ENCODE data around the gene MED14.
"Not testable (repeated sequence)": the region's sequence is repeated elsewhere in the genome, so short reads cannot be mapped to it uniquely, and the experiment has no call there.

MED14 gene

GRCh38 chrX:40735325-40736169 lies at the start of gene MED14:
MED14 (minus strand) TSS chrX:40735542; CDS start chrX:40735412, 130 bp downstream.
- peak; percentile 74 to 90 for DNase-seq (ENCODE audit: low read depth in 2 of 2)

DNA sequence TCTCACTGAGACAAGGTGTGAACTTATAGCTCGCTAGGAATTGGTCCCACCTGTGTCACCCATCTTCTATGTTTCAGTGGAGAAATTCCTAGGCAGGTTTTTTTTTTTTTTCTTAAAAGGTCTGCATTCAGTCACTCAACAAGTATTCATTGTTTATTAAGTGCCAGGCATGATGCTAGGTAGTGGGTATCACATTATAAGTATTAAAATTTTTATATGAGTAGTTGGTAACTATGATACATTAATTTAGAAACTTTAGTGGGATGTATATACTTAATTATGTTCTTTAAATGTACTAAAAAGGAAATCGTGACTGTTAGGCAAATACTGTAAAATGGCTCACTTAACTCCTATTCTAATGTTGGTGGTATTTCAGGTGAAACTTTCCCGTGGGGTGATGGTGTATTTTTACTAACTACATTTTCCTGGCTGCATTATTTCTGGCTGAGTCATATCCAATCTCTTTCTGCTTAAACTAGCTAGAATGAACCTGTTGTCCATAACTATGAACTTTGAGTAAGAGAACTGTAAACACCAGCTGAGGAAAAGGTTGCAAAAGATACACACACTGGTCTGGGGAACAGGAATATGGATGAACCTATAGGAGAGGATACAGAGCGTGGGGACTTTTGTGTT lies 49.3 kb upstream of the MED14 start:
- no peak for DNase-seq (ENCODE audit: low read depth in 2 of 2)

GRCh38 chrX:40782644-40783259 lies 47.4 kb upstream of the MED14 start:
- not testable (repeated sequence) for DNase-seq (ENCODE audit: low read depth in 2 of 2)

DNA sequence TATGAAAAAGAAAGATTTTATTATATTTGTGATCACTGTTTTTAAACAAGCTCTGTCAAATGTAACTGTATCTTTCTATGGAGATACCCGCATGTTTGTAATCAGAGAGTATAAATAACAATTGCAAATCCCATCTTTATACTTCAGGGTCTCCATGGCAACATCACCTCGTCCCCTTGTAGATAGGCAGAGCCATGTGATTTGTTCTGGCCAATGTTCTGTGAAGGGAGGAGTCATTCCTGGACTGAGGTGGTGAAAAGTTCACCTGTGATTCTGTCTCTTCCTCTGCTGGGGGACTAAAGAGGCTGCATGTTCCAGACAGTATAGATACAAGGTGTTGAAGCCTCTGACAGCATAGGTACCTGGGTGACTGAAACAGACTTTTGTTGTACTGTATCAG lies 45.6 kb upstream of the MED14 start:
- no peak for DNase-seq (ENCODE audit: low read depth in 2 of 2)

DNA sequence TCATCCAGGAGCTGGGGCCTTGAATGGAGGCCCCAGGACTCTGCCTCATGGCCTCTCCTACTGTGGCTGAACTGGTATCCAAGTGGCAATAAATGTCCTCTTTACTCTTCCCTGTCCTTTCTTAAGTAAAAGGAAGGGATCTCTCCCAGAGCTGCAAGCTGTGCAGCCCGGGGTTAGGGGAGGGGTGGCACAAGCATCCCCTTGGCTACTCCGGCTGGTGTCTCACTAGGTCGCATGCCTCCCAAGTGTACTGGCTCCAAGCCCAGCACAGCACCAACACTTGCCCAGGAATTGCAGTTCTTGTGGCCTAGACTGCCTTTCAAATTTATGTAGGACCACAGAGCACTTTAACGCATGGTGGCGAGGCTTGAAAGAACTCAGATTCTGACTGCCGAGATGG lies 44.7 kb upstream of the MED14 start:
- no peak for DNase-seq (ENCODE audit: low read depth in 2 of 2)

GRCh38 chrX:40778861-40779575 lies 43.7 kb upstream of the MED14 start:
- DNase-seq (ENCODE audit: low read depth in 2 of 2): no peak

GRCh38 chrX:40773809-40774208 lies 38.5 kb upstream of the MED14 start:
- DNase-seq (ENCODE audit: low read depth in 2 of 2): no peak

DNA sequence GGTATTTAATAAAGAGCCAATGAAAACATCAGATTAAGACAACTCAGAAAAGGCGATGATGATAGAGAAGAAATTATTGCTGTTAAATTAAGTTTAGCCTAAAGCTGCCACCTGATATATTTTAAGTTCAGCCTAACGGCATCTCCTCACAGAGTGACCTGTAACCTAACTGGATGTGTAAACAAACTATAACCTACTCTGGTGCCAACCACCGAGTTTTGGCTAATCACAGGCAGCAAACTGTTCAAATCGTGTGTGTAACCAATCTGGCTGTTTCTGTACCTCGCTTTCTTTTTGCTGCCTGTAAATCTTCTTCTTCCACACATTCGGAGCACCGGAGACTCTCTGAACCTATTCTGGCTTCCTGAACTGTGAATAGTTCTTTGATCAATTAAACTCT lies 37.8 kb upstream of the MED14 start:
- no peak for DNase-seq (ENCODE audit: low read depth in 2 of 2)

- no peak for DNase-seq (ENCODE audit: low read depth in 2 of 2)
These were observed 36.9 kb upstream of the MED14 start for GRCh38 chrX:40772290-40772689.

GRCh38 chrX:40761762-40762161 lies 26.4 kb upstream of the MED14 start:
- DNase-seq (ENCODE audit: low read depth in 2 of 2): no peak

- DNase-seq (ENCODE audit: low read depth in 2 of 2): no peak
These were observed 24.0 kb upstream of the MED14 start for GRCh38 chrX:40759374-40759773.

DNA sequence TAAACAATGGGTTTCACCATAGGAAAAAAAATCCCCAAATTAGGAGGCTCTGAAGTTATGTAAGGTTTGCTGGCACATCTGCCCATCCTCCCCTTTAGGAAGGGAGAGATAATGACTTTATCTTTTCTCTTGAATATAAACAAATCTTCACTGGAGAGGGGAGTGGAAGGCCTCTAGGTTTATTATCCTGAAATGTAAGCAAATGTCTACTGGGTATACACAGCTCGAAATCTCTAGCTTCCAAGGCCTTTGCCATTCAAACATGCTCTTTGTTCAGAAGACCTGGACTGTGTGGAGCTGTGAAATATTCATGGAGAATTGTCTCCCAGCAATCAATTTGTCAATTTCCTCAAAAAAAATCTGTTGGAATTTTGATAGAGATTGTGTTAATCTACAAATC lies 21.7 kb upstream of the MED14 start:
- no peak for DNase-seq (ENCODE audit: low read depth in 2 of 2)

DNA sequence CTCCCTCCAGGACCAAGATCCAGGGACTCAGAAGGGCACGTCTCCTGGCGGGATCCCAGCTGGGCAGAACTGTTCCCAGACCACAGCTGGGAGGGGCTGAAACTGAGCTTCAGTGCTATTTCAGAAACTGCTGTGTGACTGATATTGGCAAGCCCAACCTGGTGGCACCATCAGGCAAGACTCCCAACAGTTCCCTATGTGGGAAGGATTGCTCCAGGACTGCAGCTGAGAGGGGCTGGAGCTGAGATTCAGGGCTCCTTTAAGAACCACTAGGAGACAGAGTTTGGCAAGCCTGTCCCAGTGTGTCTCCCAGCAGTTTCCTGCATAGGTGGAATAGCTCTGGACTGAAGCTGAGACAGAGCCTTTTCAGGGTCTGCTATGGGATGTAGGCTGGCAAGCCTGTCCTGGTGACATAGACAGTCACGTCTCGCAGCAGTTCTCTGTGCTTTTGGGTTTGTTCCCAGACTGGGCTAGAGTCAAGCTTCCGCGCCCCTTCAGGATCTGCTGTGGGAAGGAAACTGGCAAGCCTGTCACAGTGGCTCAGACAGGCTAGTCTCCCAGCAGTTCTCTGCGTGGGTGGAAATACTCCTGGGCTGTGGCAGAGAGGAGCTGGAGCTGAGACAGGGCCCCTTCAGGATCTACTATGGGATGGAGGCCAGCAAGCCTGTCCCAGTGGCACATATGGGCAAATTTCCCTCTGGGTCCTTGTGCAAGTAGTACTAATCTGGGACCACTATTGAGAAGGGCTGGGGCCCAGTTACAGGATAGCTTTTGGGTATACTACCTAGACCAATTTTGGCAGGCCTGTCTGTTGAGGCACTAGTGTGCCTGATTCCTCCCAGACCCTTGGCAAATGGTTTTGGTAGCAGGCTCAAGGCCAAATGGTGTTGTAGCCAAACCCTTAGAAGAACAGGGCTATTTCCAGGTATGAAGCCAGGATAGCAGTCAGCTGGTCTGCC lies 20.2 kb upstream of the MED14 start:
- DNase-seq (ENCODE audit: low read depth in 2 of 2): no peak

DNA sequence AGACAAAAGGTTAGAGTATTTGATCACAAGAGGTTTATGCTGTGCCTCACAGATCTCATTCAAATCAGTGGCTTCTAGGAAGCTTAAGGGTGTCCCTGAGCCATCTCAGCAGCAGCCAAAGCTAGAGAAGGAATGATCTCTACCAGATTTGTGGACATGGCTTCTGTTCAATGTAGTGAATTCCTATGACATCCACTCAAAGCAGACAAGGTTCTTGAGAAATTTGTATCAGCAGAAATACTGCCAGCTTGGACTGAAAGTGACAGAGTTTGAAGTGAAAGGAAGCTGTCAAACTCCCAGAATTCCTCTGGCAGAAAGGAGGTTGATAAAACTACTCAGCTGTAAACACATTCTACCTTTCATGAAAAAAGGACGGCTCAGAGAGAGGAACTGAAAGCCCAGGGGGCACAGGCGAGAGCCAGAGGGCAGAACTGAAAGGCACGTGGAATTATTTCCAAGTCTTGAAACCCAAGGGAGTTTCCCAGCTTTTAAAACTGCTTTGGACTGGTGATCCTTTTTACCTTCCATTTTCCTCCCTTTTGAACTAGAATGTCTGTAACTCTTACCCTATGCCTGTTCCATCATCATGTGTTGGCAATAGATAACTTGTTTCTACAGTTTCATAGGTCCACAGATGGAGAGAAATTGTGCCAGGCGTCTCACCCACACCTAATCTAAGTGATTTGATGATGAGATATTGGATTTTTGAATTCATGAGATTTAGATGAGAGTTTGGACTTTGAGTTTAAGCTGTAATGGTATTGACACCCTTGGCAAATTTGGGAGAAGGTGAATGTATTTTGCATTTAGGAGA lies 14.5 kb upstream of the MED14 start:
- no peak for DNase-seq (ENCODE audit: low read depth in 2 of 2)

- DNase-seq (ENCODE audit: low read depth in 2 of 2): no peak
These were observed 13.6 kb upstream of the MED14 start for GRCh38 chrX:40748977-40749376.

GRCh38 chrX:40746521-40746920 lies 11.2 kb upstream of the MED14 start:
- DNase-seq (ENCODE audit: low read depth in 2 of 2): no peak

GRCh38 chrX:40736170-40736505 lies 796 bp upstream of the MED14 start:
- DNase-seq (ENCODE audit: low read depth in 2 of 2): peak in 1 of 2 donors; percentile 4

- peak in 1 of 2 donors; percentile 0 for DNase-seq (ENCODE audit: low read depth in 2 of 2)
These were observed 394 bp downstream of the MED14 start for GRCh38 chrX:40734971-40735324.

DNA sequence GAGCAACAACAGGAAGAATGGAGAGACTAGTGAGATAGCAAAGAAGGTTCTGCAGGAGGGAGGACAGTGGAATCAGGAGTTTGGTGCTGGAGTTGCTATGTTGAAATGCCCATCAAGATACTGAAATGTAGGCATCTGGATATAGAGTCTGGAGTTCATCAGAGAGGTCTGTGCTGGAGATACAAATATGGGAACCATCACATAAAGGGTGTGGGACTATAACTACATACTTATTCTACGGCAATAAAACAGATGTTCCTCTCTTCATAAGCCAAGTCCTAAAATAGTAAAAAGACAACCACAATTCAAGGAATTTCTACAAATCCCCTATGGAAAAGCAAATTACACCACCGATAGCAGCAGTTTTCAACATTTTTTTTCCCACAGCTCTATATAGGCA lies 1.6 kb downstream of the MED14 start:
- no peak for DNase-seq (ENCODE audit: low read depth in 2 of 2)

DNA sequence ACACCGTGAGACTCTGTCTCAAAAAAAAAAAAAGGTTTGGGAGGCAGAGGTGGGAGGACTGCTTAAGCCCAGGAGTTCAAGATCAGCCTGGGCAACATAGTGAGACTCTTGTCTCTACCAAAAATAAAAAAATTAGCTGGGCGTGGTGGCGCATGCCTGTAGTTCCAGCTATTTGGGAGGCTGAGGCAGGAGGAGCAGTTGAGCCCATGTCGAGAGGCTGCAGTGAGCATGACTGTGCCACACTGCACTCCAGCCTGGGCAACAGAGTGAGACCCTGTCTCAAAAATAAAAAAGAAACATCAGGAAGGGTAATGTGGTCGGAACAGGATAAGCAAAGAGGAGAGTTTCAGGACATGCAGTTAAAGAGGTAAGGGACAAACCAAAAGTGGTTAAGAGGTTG lies 2.8 kb downstream of the MED14 start:
- DNase-seq (ENCODE audit: low read depth in 2 of 2): not testable (repeated sequence)
